Germinal center (tissue), 1 donor: ENCODE measurements around the gene RPL19.

Source experiments
- DNase-seq: peaks from one replicate; pipeline ENCODE4 v3.0.0; 2012; ENCODE audit warnings: mixed read lengths, low spot score

The RPL19 gene

DNA sequence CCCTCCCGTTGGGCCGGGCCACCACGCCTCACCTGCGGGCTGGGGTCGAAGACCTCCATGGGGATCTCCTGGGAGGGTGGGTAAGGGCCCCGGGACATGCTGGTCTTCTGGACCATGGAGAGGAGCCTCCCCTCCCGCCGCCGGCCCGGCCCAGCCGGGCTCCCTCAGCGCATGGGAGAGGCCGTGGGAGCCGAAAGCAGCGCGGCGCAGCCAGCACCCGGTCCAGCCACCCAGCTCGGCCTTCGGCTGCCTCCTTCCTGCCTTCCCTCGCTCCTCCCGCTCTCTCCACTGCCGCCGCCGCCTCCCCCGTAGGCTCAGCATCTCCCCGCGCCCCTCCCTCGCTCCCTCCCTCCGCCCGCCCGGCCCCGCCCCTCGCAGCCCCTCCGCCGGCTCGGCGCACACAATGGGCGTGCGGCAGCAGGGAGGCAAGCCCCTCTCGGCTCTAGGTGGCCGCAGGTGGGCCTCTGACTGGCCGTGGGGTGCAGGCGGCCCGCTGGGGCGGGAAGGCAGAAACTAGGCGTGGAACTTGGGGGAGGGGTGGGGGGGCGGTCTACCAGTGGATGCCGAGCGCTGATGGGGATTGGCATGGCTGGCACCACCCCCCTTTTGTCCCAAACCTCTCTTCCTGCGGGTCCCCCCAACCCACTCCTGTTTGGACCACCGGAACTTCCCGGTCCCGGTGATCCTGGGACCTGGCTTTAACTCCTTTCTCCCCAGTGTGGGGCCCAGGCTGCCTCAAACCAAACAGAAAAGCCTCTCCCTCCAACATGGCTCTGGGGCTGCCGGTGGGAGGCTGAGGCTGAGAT, 2.5 kb upstream of the RPL19 start, which contains the start of gene CACNB1:
Gene CACNB1, minus strand, starts transcription at position 290 of the 806 bp plus-strand sequence. Its CDS starts 174 bp downstream, at position 116.
- peak; percentile 83 for DNase-seq

DNA sequence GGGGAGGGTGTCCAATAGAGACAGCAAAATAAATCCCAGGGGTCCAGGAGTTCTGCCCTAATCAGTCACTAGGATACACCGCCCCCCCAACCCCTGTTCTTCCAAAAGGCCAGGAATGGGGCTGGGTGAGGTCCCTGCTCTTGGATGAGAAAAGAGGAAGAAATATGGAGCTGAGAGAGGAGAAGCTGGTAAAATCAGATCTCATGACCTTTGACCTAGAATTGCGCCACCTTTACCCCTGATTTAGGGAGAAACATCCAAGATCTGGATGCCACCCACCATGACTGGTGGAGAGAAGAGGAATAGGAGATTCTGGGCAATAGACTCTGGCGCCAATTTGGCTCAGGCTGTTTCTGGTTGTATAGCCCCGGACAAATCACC, 1.9 kb upstream of the RPL19 start:
- DNase-seq: no peak

DNA sequence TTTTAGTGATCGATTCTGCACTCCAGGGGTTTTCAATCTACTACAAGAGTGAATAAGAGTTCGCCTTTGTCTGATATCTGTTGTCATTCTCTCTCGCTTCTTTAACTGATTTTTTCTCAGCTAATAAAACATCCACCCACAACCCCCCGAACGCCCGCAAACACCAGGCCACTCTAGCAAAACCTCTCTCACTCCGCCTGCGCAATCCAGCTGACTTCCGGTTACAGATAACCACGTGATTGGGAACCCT, 338 bp upstream of the RPL19 start:
- peak; percentile 95 for DNase-seq

DNA sequence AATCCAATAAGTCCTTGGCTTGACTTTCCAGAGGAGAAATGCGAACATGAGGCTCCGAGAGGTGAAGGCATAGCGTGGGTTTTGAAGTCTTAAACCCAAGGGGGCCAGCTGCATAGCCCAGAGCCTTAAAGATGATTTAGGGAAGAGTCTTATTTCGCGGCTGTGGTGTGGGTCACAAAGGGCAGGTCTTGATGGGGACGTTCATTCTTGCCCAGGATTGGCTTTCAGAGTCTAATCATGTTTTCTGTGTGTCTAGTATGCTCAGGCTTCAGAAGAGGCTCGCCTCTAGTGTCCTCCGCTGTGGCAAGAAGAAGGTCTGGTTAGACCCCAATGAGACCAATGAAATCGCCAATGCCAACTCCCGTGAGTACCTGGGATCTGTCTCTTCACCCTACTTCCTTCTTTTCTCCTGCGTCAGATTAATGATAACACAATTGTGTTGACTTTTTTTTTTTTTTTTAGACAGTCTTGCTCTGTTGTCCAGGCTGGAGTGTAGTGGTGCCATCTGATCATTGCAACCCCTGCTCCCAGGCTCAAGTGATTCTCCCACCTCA, 951 bp downstream of the RPL19 start:
- no peak for DNase-seq

DNA sequence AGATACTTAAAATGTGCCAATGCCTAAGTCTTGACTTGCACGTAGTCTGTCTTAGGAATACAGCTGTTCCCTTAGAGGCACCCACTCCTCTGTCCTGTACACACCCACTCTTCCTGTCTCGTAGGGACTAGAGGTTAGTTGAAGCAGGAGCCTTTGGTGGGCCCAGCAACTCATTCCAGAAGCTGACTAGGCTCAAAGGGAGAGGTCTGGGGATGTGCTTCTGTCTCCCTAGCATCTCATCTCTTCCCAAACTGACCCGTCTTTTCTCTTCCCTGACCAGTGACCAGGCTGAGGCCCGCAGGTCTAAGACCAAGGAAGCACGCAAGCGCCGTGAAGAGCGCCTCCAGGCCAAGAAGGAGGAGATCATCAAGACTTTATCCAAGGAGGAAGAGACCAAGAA, 4.2 kb downstream of the RPL19 start:
- no peak for DNase-seq

DNA sequence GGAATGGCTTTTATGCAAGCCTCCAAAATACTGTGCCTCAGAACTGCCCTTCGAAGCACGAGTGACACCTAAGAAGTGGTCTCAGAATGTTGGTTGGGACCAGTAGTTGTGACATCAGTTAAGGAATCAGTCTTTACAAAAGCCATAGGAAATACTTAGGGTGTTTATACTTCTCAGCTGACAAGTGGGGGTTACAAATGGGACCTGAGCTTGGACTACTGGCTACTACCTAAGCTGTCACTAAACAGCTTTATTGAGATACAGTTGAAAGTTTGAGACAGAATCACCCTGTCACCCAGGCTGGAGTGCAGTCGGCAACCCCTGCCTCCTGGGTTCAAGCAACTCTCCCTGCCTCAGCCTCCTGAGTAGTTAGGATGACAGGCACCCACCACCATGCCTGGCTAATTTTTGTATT, 5.0 kb downstream of the RPL19 start:
- no peak for DNase-seq

DNA sequence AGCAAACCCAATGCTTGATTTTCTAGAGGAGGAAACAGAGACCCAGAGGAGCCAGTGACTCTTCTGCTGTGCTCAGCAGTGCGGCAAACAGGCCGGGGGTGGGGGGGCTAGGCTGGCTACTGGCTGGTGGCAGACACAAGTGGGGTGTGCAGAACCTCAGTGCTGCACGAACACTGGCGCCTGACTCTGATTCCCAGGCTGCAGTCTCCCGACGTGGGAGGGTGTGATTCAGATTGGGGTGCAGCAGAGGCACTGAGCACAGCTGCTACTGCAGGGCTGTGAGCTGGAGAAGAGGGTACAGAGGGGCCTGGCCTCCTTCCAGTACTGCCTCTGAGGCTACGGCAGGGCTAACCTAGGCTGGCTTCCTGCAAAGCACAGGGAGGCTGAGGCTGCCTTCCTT, 8.1 kb downstream of the RPL19 start:
- DNase-seq: no peak

DNA sequence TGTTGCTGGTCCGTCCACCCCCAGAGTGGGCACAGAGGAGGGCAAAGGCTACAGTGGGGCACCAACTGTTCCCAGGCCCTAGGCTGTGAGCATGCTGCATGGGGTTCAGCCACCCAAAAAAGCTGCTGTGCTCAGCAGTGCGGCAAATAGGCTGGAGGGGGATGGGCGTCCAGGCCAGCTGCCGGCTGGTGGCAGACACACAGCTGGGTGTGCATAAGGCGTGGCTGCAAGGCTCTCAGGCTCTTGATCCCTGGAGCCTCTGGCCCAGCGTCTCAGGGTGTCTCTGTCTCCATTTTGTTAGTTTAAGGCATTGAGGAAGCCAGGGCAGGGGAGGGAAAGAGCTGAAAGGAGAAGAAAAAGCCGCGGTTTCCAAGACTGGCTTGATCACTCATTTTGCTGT, 8.8 kb downstream of the RPL19 start:
- peak; percentile 88 for DNase-seq

DNA sequence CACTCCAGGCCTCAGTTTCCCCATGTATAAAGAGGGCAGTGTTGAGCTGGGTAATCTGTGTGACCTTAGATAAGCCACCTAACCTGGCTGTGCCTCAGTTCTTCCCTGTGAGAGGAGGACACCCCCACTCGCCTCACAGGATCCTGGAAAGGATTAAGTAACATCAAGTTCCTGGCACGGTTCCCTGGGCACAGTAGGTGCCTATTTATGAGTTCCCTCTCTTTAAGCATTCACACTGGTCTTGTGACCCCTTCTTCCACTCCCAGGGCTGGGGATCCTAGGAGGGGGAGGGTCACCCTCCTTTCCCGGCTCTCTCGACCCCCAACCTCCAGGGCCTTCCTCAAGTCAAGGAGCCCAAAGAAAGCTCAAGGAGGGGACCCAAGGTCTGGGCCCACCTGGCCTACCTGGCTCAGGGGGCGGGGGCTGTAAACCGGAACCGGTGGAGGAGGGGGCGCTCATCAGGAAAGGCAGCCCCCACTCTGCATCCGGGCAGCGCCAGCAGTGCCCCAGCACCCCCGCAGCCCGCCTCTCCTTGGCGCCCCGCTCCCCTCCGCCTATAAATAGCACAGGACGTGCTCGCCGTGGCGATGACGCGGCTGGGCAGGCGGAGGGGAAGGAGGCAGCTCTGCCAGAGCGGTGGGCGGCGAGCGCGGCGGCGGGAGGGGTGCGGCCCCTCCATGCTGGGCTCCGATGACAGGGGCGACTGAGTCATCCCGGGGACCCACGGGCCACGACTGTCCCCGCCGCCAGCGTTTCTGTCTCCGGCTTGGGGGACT, 9.4 kb downstream of the RPL19 start:
- peak; percentile 52 for DNase-seq

DNA sequence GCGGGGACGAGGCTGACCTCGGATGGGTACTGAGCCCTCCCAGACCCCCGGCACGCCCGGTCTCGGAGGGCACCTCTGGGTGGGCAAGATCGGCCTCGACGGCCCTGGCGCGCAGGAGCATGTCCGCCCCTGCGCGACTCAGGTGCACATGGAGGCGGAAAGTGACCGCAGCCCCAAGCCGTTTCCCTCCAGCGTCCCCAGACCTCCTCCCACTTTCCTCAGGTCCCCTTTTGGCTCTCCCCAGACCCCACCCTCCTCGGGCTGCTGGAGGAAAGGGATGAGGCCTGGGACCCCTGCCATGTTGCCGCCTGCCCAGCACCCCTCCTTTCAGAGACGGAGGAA, 10.0 kb downstream of the RPL19 start:
- no peak for DNase-seq

DNA sequence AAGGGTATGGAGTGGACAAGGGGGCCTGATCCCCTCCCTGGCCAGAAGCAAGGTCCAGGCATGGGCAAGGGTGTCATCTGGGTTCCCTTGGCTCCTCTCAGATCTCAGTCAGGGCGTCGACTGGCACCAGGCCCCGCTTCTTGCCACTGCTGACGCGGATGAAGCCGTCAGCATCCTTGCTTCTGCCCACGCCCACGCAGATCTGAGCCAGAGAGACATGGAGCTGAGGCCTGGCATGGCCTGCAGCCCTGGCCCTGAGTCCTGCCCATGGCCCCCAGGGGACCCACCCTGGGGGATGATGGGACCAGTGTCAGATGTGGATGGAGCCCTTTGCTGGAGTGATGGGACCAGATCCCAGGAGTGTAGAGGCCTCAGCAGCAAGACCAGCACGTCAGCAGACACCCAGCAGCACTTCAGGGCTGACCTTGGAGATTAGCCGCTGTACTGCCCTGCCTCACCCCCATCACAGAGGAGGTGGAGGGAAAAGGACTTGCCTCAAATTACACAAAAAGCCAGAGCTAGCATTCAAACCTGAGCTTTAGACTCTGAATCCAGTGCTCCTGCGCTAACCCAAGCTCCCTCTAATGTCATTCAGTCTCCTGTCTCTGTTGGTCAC, 12.2 kb downstream of the RPL19 start:
- no peak for DNase-seq

DNA sequence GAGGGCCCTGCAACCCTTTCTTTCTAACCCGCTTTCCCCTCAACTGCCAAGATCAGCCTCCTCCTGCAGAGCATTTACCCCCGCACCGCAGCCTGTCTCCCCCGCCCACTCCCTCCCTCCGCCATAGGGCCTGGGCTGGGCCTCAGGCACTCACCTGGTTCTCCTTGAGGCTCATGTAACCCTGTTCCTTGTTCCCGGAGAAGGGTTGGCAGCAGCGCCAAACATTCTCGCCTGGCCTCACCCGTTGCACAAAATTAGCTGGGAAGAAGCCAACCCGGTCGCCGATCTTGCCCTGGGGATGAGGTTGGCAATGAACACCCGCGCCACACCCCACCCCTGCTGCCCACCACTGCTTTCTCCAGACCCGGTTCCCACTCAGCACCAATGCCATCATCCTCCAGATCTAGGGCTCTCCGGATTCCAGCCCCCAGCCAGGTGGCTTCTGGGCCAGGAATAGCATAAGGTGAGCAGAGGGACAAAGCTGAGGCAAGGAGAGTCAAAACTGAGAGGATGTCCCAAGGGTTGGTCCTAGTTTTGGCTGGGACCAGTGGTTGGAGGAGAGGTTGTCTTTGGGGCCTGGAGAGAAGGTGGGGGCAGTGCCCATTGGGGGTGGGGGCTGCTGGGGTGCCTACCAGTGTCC, 12.9 kb downstream of the RPL19 start:
- DNase-seq: no peak

DNA sequence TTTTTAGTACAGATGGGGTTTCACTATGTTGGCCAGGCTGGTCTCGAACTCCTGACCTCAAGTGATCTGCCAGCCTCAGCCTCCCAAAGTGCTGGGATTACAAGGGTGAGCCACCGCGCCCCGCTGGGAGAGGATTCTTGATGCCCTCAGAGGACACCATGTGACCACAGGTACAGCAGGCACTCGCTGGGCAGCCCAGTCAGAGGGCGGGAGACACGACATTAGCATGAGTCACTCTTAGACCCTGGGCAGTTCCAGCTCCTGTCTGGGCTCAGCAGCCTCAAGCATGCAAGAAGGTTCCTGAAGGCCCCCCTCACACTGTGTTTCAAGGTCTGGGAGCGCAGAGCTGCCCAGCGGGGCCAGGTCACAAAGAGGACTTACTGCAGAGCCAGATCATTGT, 13.8 kb downstream of the RPL19 start:
- DNase-seq: no peak

DNA sequence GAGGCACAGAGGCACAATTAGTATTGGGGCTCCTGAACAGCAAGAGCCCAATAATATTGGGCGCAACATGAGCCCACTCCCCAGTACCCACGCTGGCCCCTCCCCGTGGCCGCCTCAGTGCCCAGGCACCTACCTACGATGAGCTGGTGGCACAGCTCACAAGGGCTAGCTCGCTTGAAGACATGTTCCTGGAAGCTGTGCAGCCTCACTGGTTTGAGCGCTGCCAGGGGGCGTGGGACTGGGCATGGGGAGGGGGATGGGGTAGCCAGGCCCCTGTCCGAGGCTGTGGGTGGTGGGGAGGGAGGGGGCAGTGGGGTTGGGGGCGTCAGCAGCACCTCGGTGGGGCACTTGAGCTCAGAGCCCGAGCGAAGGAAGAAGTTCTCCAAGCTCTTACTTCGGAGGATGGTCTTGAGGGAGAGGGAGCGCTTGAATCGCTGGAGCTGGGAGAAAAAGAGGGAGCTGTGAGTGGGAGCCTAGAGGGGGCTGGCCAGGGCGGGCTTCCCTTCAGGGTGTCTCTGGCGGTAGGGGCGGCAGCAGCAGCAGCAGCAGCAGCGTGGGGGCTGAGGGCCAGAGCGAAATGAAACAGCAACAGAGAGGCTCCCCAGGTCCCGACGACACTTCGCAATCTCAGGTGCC, 17.8 kb downstream of the RPL19 start:
- DNase-seq: no peak

DNA sequence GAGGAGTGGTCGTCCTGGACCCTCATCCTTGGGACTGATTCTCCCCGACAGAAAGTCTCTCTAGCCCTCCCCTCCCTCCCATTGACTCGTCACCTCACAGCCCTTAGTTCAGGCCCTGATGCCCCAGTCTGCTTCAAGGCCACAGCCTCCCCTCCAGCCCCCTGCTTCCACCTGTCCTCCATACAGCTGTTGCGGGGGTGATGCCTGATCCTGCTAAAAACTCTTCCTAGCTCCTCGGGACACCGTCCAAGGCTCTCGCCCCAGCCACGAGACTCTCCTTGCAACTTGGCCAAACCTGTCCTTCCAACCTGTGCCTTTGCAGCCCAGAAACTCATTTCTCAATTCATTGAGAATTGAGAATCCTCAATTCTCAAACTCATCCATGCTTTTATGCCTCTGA, 18.8 kb downstream of the RPL19 start:
- DNase-seq: no peak

DNA sequence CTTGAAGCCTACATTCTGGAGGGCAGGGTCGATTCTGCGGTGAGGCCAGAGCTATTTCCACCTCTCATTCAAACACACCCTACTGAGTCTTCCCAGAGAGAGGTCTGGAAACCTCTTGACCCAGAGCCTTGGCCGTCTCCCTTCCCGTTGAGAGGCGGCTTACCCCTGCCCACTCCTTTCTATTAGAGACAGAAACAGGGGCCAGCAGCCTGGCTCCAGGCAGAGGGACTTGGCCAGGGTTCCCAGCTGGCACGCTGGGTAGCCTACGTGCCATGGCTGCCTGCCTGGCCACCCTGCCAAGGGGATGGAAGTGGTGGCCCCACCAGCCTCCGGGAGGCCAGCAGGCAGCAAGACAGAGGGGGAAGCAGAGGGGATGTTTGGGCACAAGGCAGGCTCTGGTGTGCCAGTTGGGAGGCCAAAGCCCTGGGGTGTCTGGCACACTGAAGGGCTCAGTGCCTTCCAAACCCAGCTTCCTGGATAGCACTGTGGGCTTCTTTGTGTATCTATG, 19.6 kb downstream of the RPL19 start:
- no peak for DNase-seq

DNA sequence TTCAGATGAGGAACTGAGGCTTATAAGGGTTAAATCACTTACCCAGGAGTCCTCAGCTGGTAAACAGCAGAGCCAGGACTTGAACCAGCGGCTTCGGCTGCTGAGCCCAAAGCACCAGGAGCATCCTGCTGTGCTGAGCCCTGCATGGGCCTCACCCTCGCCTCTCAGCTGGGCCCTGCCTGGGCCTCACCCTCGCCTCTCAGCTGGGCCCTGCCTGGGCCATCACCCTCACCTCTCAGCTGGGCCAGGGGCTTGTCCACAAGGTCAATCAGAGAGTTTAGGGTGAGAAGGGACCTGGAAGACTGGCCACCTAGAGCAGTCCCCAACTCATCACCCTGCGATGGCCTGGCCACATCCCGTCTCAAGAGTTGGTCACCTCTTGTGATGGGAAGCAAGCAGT, 21.5 kb downstream of the RPL19 start:
- no peak for DNase-seq

DNA sequence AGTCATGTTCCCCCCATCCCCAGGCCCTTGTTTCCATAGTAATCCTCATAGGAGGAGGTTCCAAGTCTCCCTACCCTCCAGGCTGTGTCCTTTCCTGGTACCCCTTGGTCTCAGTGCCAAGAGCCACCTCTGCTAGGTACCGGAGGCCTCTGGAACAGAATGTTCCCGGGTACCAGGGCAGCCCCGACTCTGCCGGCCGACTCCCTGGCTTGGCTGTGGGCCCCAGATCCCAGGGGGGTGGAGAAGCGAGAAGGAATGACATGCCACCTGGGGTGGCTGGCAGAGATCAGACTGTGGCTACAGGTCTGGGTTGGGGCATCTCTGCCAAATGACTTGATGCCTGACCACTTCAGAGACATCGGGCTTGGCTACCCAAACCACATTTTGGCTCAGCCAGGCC, 22.1 kb downstream of the RPL19 start:
- DNase-seq: no peak

DNA sequence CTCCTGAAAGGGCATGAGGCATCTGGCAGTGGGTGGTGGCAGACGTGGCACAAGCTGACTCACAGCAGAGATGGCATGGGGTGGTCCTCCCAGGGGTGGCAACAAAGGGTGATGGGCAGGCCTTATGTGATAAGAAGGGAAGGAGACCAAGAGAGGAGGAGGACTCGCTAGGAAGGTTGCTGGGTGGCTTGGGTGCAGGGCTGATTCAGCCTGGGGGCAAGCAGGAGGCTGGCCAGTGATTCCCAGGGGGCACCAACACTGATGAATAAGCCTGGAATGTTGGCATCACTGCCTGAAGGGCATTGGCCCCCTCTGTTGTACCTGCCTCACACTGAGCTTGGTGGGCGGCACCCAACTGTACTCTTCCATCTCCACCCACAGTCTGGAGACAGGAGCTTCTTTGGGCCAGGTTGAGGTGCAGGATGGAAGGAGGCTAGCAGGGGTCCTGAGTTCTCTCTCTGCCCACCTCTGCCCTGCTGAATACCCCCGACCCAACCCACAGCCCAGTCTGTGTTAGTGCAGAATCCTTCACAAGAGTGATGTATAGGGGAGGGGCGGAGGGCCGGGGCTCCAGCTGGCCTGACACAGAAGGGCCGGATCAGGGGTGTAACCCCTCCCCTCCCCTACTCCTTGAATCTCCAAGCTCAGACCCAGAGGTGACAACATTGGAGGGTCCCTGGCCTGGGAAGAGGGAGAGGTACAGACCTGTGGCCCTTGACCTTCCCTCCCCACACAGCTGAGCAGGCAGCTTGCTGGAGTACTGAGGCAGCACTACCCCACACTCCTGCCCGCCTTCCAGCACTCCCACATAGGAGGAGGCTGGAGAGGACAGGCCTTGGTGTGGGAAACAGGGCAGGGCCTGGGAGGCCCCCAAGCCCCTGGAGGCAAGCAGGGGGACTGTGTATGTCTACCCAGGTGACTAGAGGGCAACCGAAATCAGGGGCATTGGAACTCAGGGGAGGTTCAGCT, 23.1 kb downstream of the RPL19 start:
- DNase-seq: no peak

DNA sequence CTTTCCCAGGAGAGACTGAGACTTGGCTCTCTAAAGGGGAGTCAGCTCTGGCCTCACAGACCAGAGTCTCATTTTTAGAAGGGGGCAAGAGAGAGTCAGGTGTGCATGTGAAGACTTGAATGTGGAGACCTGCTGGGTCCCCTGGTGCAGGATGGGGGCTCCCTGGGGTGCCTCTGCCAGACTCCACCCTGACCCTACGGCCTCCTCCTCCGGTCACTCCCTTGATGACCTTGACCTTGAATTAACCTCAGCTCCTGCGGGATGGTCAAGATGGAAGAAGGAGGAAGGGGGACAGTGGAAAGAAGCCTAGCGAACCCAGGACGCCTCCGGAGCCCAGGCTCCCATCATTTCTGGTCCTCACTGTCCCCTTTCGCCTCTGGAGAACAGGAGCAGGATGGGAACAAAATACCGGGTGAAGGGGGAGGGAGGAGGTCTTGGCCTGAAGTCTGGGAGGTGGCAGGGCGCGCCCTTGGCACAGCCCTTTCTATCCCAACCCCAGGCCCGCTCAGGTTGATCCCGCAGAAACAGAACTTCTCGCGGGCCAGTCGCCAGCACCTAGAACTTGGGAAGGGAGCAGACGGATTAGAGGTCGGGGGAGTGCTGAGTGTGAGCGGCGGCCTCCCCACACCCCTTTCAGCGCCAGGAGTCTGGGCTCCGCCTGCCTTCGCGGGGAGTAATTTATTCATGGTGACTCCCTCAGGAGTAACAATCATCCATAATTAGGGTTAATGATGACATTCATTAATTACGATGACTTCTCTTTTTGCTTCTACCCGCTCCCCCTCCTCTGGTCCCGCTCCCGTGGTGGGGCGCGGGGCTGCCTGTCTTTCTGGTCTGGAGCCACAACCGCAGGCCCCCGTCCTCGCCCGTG, 24.1 kb downstream of the RPL19 start:
- no peak for DNase-seq
